Stomach (tissue), 4 donors: ENCODE data around the gene MRPL55.

Experiments
- CTCF ChIP-seq, 7 experiments: fragments of 450-650 bp in 4 of 7; fragments of 200-600 bp in 3 of 7; sonication (generic) in 3 of 7; IDR thresholded peaks; one replicate each; pipeline ENCODE4 v1.5.1; 2016 to 2019; ENCODE audit warnings: antibody characterized with exemption in 7 of 7, control low read depth in 2 of 7, mild to moderate bottlenecking in 1 of 7
- POLR2A ChIP-seq, 4 donors: fragments of 450-650 bp; IDR thresholded peaks; one replicate each; pipeline ENCODE4 v1.6.1; 2016; ENCODE audit warnings: antibody characterized with exemption in 4 of 4, control low read depth in 2 of 4, mild to moderate bottlenecking in 1 of 4, moderate library complexity in 1 of 4
- POLR2AphosphoS5 ChIP-seq, 3 donors: sonication (generic); formaldehyde crosslinking; IDR thresholded peaks; one replicate each; pipeline ENCODE4 v1.6.1; 2016; ENCODE audit warnings: antibody characterized with exemption in 3 of 3

- no peak for TF ChIP-seq CTCF (IDR thresholded peaks at IDR 0.05)
- no peak for TF ChIP-seq POLR2A (IDR thresholded peaks at IDR 0.05)
- TF ChIP-seq POLR2AphosphoS5 (IDR thresholded peaks at IDR 0.05): no peak
These were observed 42.0 kb downstream of the MRPL55 start for GRCh38 chr1:228066891-228067654.
